HL-60 (cell line): Measurements from ENCODE around the gene COL25A1.

Source experiments
- CTCF ChIP-seq: IDR thresholded peaks from one replicate; pipeline ENCODE4 v1.5.1; 2011; ENCODE audit warnings: low read length, control low read depth, inconsistent platforms; ENCODE audit not compliant: insufficient read depth
- GABPA ChIP-seq: IDR thresholded peaks from 2 replicates; pipeline ENCODE4 v1.6.1; 2012; ENCODE audit warnings: low read depth

- no peak for TF ChIP-seq CTCF
- TF ChIP-seq GABPA, result no peak
These were observed 509.0 kb downstream of the COL25A1 start for GRCh38 chr4:108793415-108793814.
